Neural cell (in vitro differentiated cells): ENCODE results near the gene C11orf68. TPM values are rescaled to one million over a fixed set of nuclear protein-coding genes. Genes with fewer than 3 reads are reported as not detected.

Experiments used
- H2AFZ ChIP-seq: fragments of 200-600, 300-800 bp; sonication (generic), shearing (Covaris generic); 2 replicates; pipeline ENCODE4 v1.6.0; 2014; ENCODE audit warnings: low read depth, mild to moderate bottlenecking, antibody characterized with exemption, low read length, moderate library complexity
- H3F3A ChIP-seq: fragments of 200-600 bp; shearing (Covaris generic); 2 replicates; pipeline ENCODE4 v1.6.1; 2016; ENCODE audit warnings: mild to moderate bottlenecking, moderate library complexity, mixed read lengths, antibody characterized with exemption, low read length; ENCODE audit not compliant: insufficient read depth, poor library complexity, severe bottlenecking
- H3K27ac ChIP-seq: fragments of 200-600, 300-800 bp; sonication (generic), shearing (Covaris generic); 2 replicates; pipeline ENCODE4 v1.5.1; 2014; ENCODE audit warnings: mild to moderate bottlenecking, low read length, moderate library complexity
- H3K27me3 ChIP-seq: fragments of 300-800, 200-600 bp; sonication (generic), shearing (Covaris generic); 2 replicates; pipeline ENCODE4 v1.6.0; 2014; ENCODE audit warnings: mild to moderate bottlenecking, low read depth, low read length, moderate library complexity; ENCODE audit not compliant: insufficient read depth
- H3K36me3 ChIP-seq: fragments of 300-800, 200-600 bp; sonication (generic), shearing (Covaris generic); 2 replicates; pipeline ENCODE4 v1.5.1; 2014; ENCODE audit warnings: mild to moderate bottlenecking, antibody characterized with exemption, low read length, moderate library complexity; ENCODE audit not compliant: insufficient read depth
- H3K4me2 ChIP-seq: fragments of 300-800, 200-600 bp; sonication (generic), shearing (Covaris generic); 2 replicates; pipeline ENCODE4 v1.6.0; 2014; ENCODE audit warnings: mild to moderate bottlenecking, low read length
- H3K4me3 ChIP-seq: fragments of 300-800, 200-600 bp; sonication (generic), shearing (Covaris generic); 2 replicates; pipeline ENCODE4 v1.5.1; 2014; ENCODE audit warnings: mild to moderate bottlenecking, low read length, moderate library complexity
- H3K79me2 ChIP-seq: fragments of 200-600 bp; shearing (Covaris generic); replicated peaks from 2 replicates; pipeline ENCODE4 v1.6.0; 2014; ENCODE audit warnings: mild to moderate bottlenecking, low read length, moderate library complexity; ENCODE audit not compliant: insufficient read depth
- H3K9ac ChIP-seq: fragments of 300-800, 200-600 bp; sonication (generic), shearing (Covaris generic); 2 replicates; pipeline ENCODE4 v1.6.1; 2016; ENCODE audit warnings: mild to moderate bottlenecking, low read length, mixed read lengths
- H3K9me2 ChIP-seq: fragments of 200-600 bp; shearing (Covaris generic); 2 replicates; pipeline ENCODE4 v1.6.1; 2016; ENCODE audit warnings: mild to moderate bottlenecking, low read length, mixed read lengths; ENCODE audit not compliant: insufficient read depth
- H3K9me3 ChIP-seq: fragments of 200-600, 300-800 bp; sonication (generic), shearing (Covaris generic); 2 replicates; pipeline ENCODE4 v1.6.1; 2016; ENCODE audit warnings: mild to moderate bottlenecking, mixed run types, low read length, moderate library complexity, mixed read lengths
- H4K20me1 ChIP-seq: fragments of 200-600 bp; shearing (Covaris generic); 2 replicates; pipeline ENCODE4 v1.6.1; 2016; ENCODE audit warnings: mild to moderate bottlenecking, mixed run types; ENCODE audit not compliant: insufficient read depth
- EP300 ChIP-seq: fragments of 450-650 bp; conservative IDR thresholded peaks from 2 replicates; pipeline ENCODE4 v1.6.1; 2014; ENCODE audit warnings: antibody characterized with exemption, mild to moderate bottlenecking, moderate library complexity; ENCODE audit not compliant: poor library complexity, severe bottlenecking
- EZH2 ChIP-seq: fragments of 200-600, 300-800 bp; shearing (Covaris generic), sonication (generic); IDR thresholded peaks from 2 replicates; pipeline ENCODE4 v1.6.1; 2014; ENCODE audit warnings: antibody characterized with exemption, low read length, borderline replicate concordance, mild to moderate bottlenecking; ENCODE audit not compliant: insufficient read depth, poor library complexity, severe bottlenecking
- MXI1 ChIP-seq: fragments of 450-650 bp; conservative IDR thresholded peaks from 2 replicates; pipeline ENCODE4 v1.6.1; 2014; ENCODE audit warnings: antibody characterized with exemption, mild to moderate bottlenecking; ENCODE audit not compliant: poor library complexity, severe bottlenecking
- POLR2AphosphoS5 ChIP-seq: IDR thresholded peaks from 2 replicates; pipeline ENCODE4 v1.6.1; 2012
- RAD21 ChIP-seq: fragments of 450-650 bp; conservative IDR thresholded peaks from 2 replicates; pipeline ENCODE4 v1.6.1; 2014; ENCODE audit warnings: antibody characterized with exemption, mild to moderate bottlenecking, moderate library complexity
- SMC3 ChIP-seq: fragments of 450-650 bp; conservative IDR thresholded peaks from 2 replicates; pipeline ENCODE4 v1.6.1; 2014; ENCODE audit warnings: antibody characterized with exemption, mild to moderate bottlenecking, moderate library complexity; ENCODE audit not compliant: poor library complexity
- TAF1 ChIP-seq: IDR thresholded peaks from 2 replicates; pipeline ENCODE4 v1.6.1; 2012; ENCODE audit warnings: low read depth
- polyA plus RNA-seq: library from polyadenylated mRNA; depleted of rRNA; stranded (reverse); fragments of >200 nt; gene quantifications from 2 replicates; pipeline ENCODE4 v1.2.3, GENCODE V29; 2014
- TF ChIP-seq, protein P1 (sequence below): fragments of 450-650 bp; IDR thresholded peaks from 2 replicates; pipeline ENCODE4 v1.5.1; 2014; ENCODE audit warnings: antibody characterized with exemption, mild to moderate bottlenecking, moderate library complexity; ENCODE audit not compliant: poor library complexity, severe bottlenecking
- TF ChIP-seq, protein P2 (sequence below): IDR thresholded peaks from 2 replicates; pipeline ENCODE4 v1.6.1; 2012; ENCODE audit warnings: borderline replicate concordance

The C11orf68 gene
- polyA plus RNA-seq, 1 donor from 2014 or later: 13.3 TPM

DNA sequence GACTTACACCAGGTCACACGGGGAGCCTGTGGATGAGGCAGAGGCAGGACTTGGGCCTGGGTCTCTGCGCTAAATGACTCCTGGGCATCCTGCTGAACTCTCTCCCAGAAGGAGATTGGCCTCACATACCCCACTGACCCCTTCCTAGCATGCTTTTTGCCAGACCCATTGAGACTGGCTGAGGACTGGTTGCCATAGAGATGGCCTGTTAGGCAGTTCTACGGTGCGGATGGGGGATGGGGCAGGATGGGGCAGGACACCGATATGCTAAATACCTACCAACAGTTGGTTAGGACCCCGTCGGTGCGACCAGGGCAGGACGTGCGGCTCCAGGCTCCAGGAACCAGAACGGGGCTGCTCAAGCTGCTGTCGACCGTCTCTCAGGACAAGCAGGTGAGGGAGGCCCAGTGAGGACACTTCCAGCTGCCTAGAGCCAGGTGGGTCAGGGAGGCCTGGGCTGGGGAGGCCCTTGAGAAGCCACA, 26.6 kb upstream of the C11orf68 start, which contains the start of gene TSGA10IP:
TSGA10IP (plus strand) TSS at position 51 of the 482 bp plus-strand sequence; CDS start at position 247, 196 bp downstream.
- Histone ChIP-seq H2AFZ (no peak within 1 kb of the TSS), H3K27me3 (no peaks in the 10 kb centered on the region), H4K20me1 (no peaks in the 10 kb centered on the region), H3K27ac (no peak within 1 kb of the TSS), H3K36me3 (no peaks in the 10 kb centered on the region), H3K4me3 (no peak within 1 kb of the TSS), H3K9me2 (no peaks in the 10 kb centered on the region), H3K9me3 (no peaks in the 10 kb centered on the region), H3K9ac (no peak within 1 kb of the TSS), H3F3A (no peaks in the 10 kb centered on the region), H3K4me2 (no peak within 1 kb of the TSS), H3K79me2 (no peaks in the 10 kb centered on the region)
- no peak for TF ChIP-seq EZH2
- no peak for TF ChIP-seq RAD21
- TF ChIP-seq, protein P1, sequence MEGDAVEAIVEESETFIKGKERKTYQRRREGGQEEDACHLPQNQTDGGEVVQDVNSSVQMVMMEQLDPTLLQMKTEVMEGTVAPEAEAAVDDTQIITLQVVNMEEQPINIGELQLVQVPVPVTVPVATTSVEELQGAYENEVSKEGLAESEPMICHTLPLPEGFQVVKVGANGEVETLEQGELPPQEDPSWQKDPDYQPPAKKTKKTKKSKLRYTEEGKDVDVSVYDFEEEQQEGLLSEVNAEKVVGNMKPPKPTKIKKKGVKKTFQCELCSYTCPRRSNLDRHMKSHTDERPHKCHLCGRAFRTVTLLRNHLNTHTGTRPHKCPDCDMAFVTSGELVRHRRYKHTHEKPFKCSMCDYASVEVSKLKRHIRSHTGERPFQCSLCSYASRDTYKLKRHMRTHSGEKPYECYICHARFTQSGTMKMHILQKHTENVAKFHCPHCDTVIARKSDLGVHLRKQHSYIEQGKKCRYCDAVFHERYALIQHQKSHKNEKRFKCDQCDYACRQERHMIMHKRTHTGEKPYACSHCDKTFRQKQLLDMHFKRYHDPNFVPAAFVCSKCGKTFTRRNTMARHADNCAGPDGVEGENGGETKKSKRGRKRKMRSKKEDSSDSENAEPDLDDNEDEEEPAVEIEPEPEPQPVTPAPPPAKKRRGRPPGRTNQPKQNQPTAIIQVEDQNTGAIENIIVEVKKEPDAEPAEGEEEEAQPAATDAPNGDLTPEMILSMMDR: no peak
- TF ChIP-seq, protein P2, sequence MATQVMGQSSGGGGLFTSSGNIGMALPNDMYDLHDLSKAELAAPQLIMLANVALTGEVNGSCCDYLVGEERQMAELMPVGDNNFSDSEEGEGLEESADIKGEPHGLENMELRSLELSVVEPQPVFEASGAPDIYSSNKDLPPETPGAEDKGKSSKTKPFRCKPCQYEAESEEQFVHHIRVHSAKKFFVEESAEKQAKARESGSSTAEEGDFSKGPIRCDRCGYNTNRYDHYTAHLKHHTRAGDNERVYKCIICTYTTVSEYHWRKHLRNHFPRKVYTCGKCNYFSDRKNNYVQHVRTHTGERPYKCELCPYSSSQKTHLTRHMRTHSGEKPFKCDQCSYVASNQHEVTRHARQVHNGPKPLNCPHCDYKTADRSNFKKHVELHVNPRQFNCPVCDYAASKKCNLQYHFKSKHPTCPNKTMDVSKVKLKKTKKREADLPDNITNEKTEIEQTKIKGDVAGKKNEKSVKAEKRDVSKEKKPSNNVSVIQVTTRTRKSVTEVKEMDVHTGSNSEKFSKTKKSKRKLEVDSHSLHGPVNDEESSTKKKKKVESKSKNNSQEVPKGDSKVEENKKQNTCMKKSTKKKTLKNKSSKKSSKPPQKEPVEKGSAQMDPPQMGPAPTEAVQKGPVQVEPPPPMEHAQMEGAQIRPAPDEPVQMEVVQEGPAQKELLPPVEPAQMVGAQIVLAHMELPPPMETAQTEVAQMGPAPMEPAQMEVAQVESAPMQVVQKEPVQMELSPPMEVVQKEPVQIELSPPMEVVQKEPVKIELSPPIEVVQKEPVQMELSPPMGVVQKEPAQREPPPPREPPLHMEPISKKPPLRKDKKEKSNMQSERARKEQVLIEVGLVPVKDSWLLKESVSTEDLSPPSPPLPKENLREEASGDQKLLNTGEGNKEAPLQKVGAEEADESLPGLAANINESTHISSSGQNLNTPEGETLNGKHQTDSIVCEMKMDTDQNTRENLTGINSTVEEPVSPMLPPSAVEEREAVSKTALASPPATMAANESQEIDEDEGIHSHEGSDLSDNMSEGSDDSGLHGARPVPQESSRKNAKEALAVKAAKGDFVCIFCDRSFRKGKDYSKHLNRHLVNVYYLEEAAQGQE: no peak
- TF ChIP-seq SMC3: no peak
- no peak for TF ChIP-seq EP300
- no peak for TF ChIP-seq MXI1
- TF ChIP-seq TAF1: no peak
- no peak for TF ChIP-seq POLR2AphosphoS5

- H3K27ac ChIP-seq: no peak overlapping the region
- no peak overlapping the region for H3K9ac ChIP-seq
- no peaks in the 10 kb centered on the region for H3K9me3 ChIP-seq
- no peaks in the 10 kb centered on the region for H3K9me2 ChIP-seq
- no peaks in the 10 kb centered on the region for H4K20me1 ChIP-seq
- no peak overlapping the region for H3K4me3 ChIP-seq
- no peaks in the 10 kb centered on the region for H3K36me3 ChIP-seq
- no peaks in the 10 kb centered on the region for H3K27me3 ChIP-seq
- no peaks in the 10 kb centered on the region for H3K79me2 ChIP-seq
- H3K4me2 ChIP-seq: no peak overlapping the region
- no peaks in the 10 kb centered on the region for H3F3A ChIP-seq
- no peak overlapping the region for H2AFZ ChIP-seq
- TF ChIP-seq SMC3: no peak
- no peak for TF ChIP-seq RAD21
- no peak for TF ChIP-seq EZH2
- TF ChIP-seq, protein P1: no peak
Observed at GRCh38 chr11:65944767-65945166, 25.9 kb upstream of the C11orf68 start.
